Activated naive CD4-positive, alpha-beta T cell treated with anti-CD3 and anti-CD28 coated beads, Interleukin-2, amount 10 ng/mL, durations not matched to agents 7 days and 5 days (primary cell): Measurements from ENCODE around the gene CASP1.
A peak's percentile ranks its signal among the peaks of the same experiment; 100 is the strongest.

Experiments
- CTCF ChIA-PET: fragments of 350-600 bp; sonication (Branson Sonifier 250); formaldehyde crosslinking; loops from one replicate; lab custom pipeline; 2021; ENCODE audit warnings: antibody characterized with exemption; lab: Charles Lee
- DNase-seq: peaks from one replicate; pipeline ENCODE4 v3.0.0-alpha.2; 2020
- H3K27ac Mint-ChIP-seq: one replicate; pipeline ENCODE4 v1.8.0; 2021; ENCODE audit warnings: mild to moderate bottlenecking, moderate library complexity, mixed read lengths
- H3K27me3 Mint-ChIP-seq: one replicate; pipeline ENCODE4 v1.8.0; 2021; ENCODE audit warnings: mild to moderate bottlenecking, mixed read lengths
- H3K36me3 Mint-ChIP-seq: one replicate; pipeline ENCODE4 v1.8.0; 2021; ENCODE audit warnings: mixed read lengths
- H3K4me1 Mint-ChIP-seq: one replicate; pipeline ENCODE4 v1.8.0; 2021; ENCODE audit warnings: mixed read lengths
- H3K4me3 Mint-ChIP-seq: one replicate; pipeline ENCODE4 v1.8.0; 2021; ENCODE audit warnings: mild to moderate bottlenecking, moderate library complexity, mixed read lengths
- H3K9me3 Mint-ChIP-seq: one replicate; pipeline ENCODE4 v1.8.0; 2021; ENCODE audit warnings: mixed read lengths

CASP1 gene

GRCh38 chr11:105032495-105032894 lies 2.4 kb downstream of the CASP1 start:
- Mint-ChIP-seq H3K4me3 (peak overlapping the region; percentile 60), H3K36me3 (peaks cover 65% of the 10 kb centered on the region), H3K27me3 (no peaks in the 10 kb centered on the region), H3K4me1 (peaks cover 60% of the 10 kb centered on the region), H3K27ac (peak overlapping the region; percentile 1), H3K9me3 (peaks cover under 1% of the 10 kb centered on the region)
- CTCF ChIA-PET, result no interaction called here
- DNase-seq, result no peak

GRCh38 chr11:105027678-105028077 lies 7.3 kb downstream of the CASP1 start:
- Mint-ChIP-seq H3K4me3 (peak overlapping the region; percentile 6), H3K27ac (peak overlapping the region; percentile 13), H3K4me1 (peaks cover 28% of the 10 kb centered on the region), H3K9me3 (no peaks in the 10 kb centered on the region), H3K36me3 (peaks cover 71% of the 10 kb centered on the region), H3K27me3 (no peaks in the 10 kb centered on the region)
- CTCF ChIA-PET, result interaction anchor here (1.4 kb wide), 1 partner anchor 97 kb away, joined by 3 read pairs; no protein-coding TSS in a partner anchor
- DNase-seq, result no peak

GRCh38 chr11:105024394-105024793 lies 10.6 kb downstream of the CASP1 start:
- Mint-ChIP-seq H3K27ac (no peak overlapping the region), H3K4me1 (peaks cover 17% of the 10 kb centered on the region), H3K4me3 (no peak overlapping the region), H3K9me3 (peaks cover 3% of the 10 kb centered on the region), H3K27me3 (no peaks in the 10 kb centered on the region), H3K36me3 (peaks cover 45% of the 10 kb centered on the region)
- DNase-seq, result no peak
- CTCF ChIA-PET, result no interaction called here

- no peak within 1 kb of the TSS for H3K4me3 Mint-ChIP-seq
- peaks cover 3% of the 10 kb centered on the region for H3K9me3 Mint-ChIP-seq
- no peak for DNase-seq
- H3K27me3 Mint-ChIP-seq, result no peaks in the 10 kb centered on the region
- CTCF ChIA-PET, result no interaction called here
- H3K4me1 Mint-ChIP-seq, result peaks cover 6% of the 10 kb centered on the region
- peaks cover 34% of the 10 kb centered on the region for H3K36me3 Mint-ChIP-seq
- no peak within 1 kb of the TSS for H3K27ac Mint-ChIP-seq
Measured at GRCh38 chr11:105023003-105023402, 11.9 kb downstream of the CASP1 start, which contains the start of gene CASP5. TSS of gene CASP5 (minus strand) at chr11:105023168. CDS start at chr11:105023136, 32 bp downstream.

- H3K27me3 Mint-ChIP-seq, result no peaks in the 10 kb centered on the region
- no peak overlapping the region for H3K27ac Mint-ChIP-seq
- no peak overlapping the region for H3K4me3 Mint-ChIP-seq
- H3K36me3 Mint-ChIP-seq, result peaks cover 29% of the 10 kb centered on the region
- CTCF ChIA-PET, result interaction anchor here (0.6 kb wide), 1 partner anchor 384 kb away, joined by 3 read pairs; no protein-coding TSS in a partner anchor
- DNase-seq, result no peak
- peaks cover 3% of the 10 kb centered on the region for H3K9me3 Mint-ChIP-seq
- H3K4me1 Mint-ChIP-seq, result peaks cover 2% of the 10 kb centered on the region
Measured at GRCh38 chr11:105022527-105022926, 12.4 kb downstream of the CASP1 start.

- H3K27me3 Mint-ChIP-seq, result no peaks in the 10 kb centered on the region
- no peaks in the 10 kb centered on the region for H3K36me3 Mint-ChIP-seq
- H3K27ac Mint-ChIP-seq, result no peak overlapping the region
- no peak for DNase-seq
- H3K4me1 Mint-ChIP-seq, result no peaks in the 10 kb centered on the region
- H3K4me3 Mint-ChIP-seq, result no peak overlapping the region
- CTCF ChIA-PET, result no interaction called here
- no peaks in the 10 kb centered on the region for H3K9me3 Mint-ChIP-seq
Measured at GRCh38 chr11:105007463-105007862, 27.5 kb downstream of the CASP1 start.

- H3K9me3 Mint-ChIP-seq, result no peaks in the 10 kb centered on the region
- no peaks in the 10 kb centered on the region for H3K36me3 Mint-ChIP-seq
- no peaks in the 10 kb centered on the region for H3K27me3 Mint-ChIP-seq
Measured at GRCh38 chr11:105005451-105005845, 29.5 kb downstream of the CASP1 start.

GRCh38 chr11:105004021-105004420 lies 30.9 kb downstream of the CASP1 start:
- H3K4me3 Mint-ChIP-seq, result no peak overlapping the region
- CTCF ChIA-PET, result no interaction called here
- no peaks in the 10 kb centered on the region for H3K36me3 Mint-ChIP-seq
- H3K9me3 Mint-ChIP-seq, result no peaks in the 10 kb centered on the region
- no peak overlapping the region for H3K27ac Mint-ChIP-seq
- H3K4me1 Mint-ChIP-seq, result peaks cover 12% of the 10 kb centered on the region
- no peaks in the 10 kb centered on the region for H3K27me3 Mint-ChIP-seq
- no peak for DNase-seq

More at GRCh38 chr11:105005451-105005845, 29.5 kb downstream of the CASP1 start:
- Mint-ChIP-seq H3K4me3 (no peak overlapping the region), H3K4me1 (peaks cover 5% of the 10 kb centered on the region), H3K27ac (no peak overlapping the region)
- DNase-seq, result no peak
- CTCF ChIA-PET, result no interaction called here

GRCh38 chr11:105003151-105003550 lies 31.8 kb downstream of the CASP1 start:
- no peaks in the 10 kb centered on the region for H3K9me3 Mint-ChIP-seq
- no peak overlapping the region for H3K4me3 Mint-ChIP-seq
- H3K27me3 Mint-ChIP-seq, result no peaks in the 10 kb centered on the region
- CTCF ChIA-PET, result interaction anchor here (0.9 kb wide), 1 partner anchor 394 kb away, joined by 3 read pairs; no protein-coding TSS in a partner anchor
- H3K36me3 Mint-ChIP-seq, result no peaks in the 10 kb centered on the region
- H3K4me1 Mint-ChIP-seq, result peaks cover 12% of the 10 kb centered on the region
- H3K27ac Mint-ChIP-seq, result no peak overlapping the region
- DNase-seq, result no peak

GRCh38 chr11:105000797-105001196 lies 34.1 kb downstream of the CASP1 start:
- no peaks in the 10 kb centered on the region for H3K27me3 Mint-ChIP-seq
- no peak overlapping the region for H3K27ac Mint-ChIP-seq
- H3K36me3 Mint-ChIP-seq, result no peaks in the 10 kb centered on the region
- CTCF ChIA-PET, result interaction anchor here (0.9 to 1.2 kb wide), 2 partner anchors 14 to 33 kb away, joined by 3 read pairs; no protein-coding TSS in a partner anchor
- peaks cover 12% of the 10 kb centered on the region for H3K4me1 Mint-ChIP-seq
- H3K9me3 Mint-ChIP-seq, result no peaks in the 10 kb centered on the region
- no peak overlapping the region for H3K4me3 Mint-ChIP-seq
- DNase-seq, result peak; percentile 59

- no peak for DNase-seq
- H3K9me3 Mint-ChIP-seq, result no peaks in the 10 kb centered on the region
Measured at GRCh38 chr11:105000167-105000566, 34.8 kb downstream of the CASP1 start.

GRCh38 chr11:104999721-105000120 lies 35.2 kb downstream of the CASP1 start:
- Mint-ChIP-seq H3K9me3 (no peaks in the 10 kb centered on the region), H3K27me3 (no peaks in the 10 kb centered on the region), H3K4me3 (no peak overlapping the region), H3K27ac (no peak overlapping the region), H3K36me3 (no peaks in the 10 kb centered on the region), H3K4me1 (peaks cover 16% of the 10 kb centered on the region)
- CTCF ChIA-PET, result no interaction called here
- no peak for DNase-seq

More at GRCh38 chr11:105000167-105000566, 34.8 kb downstream of the CASP1 start:
- no peak overlapping the region for H3K4me3 Mint-ChIP-seq
- H3K27me3 Mint-ChIP-seq, result no peaks in the 10 kb centered on the region
- peaks cover 12% of the 10 kb centered on the region for H3K4me1 Mint-ChIP-seq
- no peak overlapping the region for H3K27ac Mint-ChIP-seq
- no peaks in the 10 kb centered on the region for H3K36me3 Mint-ChIP-seq
- CTCF ChIA-PET, result interaction anchor here (0.9 to 1.2 kb wide), 2 partner anchors 14 to 34 kb away, joined by 3 read pairs; no protein-coding TSS in a partner anchor

- H3K4me1 Mint-ChIP-seq, result peaks cover 27% of the 10 kb centered on the region
- no peak overlapping the region for H3K4me3 Mint-ChIP-seq
- CTCF ChIA-PET, result interaction anchor here (1.1 kb wide), 1 partner anchor 93 kb away, joined by 3 read pairs; no protein-coding TSS in a partner anchor
- H3K9me3 Mint-ChIP-seq, result no peaks in the 10 kb centered on the region
- no peaks in the 10 kb centered on the region for H3K36me3 Mint-ChIP-seq
- no peak overlapping the region for H3K27ac Mint-ChIP-seq
- no peak for DNase-seq
- H3K27me3 Mint-ChIP-seq, result no peaks in the 10 kb centered on the region
Measured at GRCh38 chr11:104997288-104997687, 37.7 kb downstream of the CASP1 start.

- CTCF ChIA-PET, result no interaction called here
- Mint-ChIP-seq H3K4me1 (peaks cover 18% of the 10 kb centered on the region), H3K9me3 (no peaks in the 10 kb centered on the region), H3K36me3 (no peaks in the 10 kb centered on the region), H3K27me3 (no peaks in the 10 kb centered on the region), H3K27ac (no peak overlapping the region), H3K4me3 (no peak overlapping the region)
- no peak for DNase-seq
Measured at GRCh38 chr11:104995001-104995408, 39.9 kb downstream of the CASP1 start.

GRCh38 chr11:104992781-104993180 lies 42.2 kb downstream of the CASP1 start:
- Mint-ChIP-seq H3K4me1 (peaks cover 16% of the 10 kb centered on the region), H3K27me3 (no peaks in the 10 kb centered on the region), H3K9me3 (no peaks in the 10 kb centered on the region), H3K4me3 (no peak overlapping the region), H3K36me3 (no peaks in the 10 kb centered on the region), H3K27ac (no peak overlapping the region)
- no peak for DNase-seq
- CTCF ChIA-PET, result no interaction called here
